Prostate gland (tissue), 2 donors: Measurements from ENCODE around the gene ROBO1.

Experiments used
- CTCF ChIP-seq, 4 experiments: fragments of 200-600 bp in 2 of 4; fragments of 450-650 bp in 2 of 4; sonication (generic) in 2 of 4; IDR thresholded peaks; 1 replicate in 3 of 4; 2 replicates in 1 of 4; pipeline ENCODE4 v1.5.1; 2016 to 2019; ENCODE audit warnings: antibody characterized with exemption in 4 of 4, mild to moderate bottlenecking in 2 of 4, moderate library complexity in 2 of 4
- POLR2AphosphoS5 ChIP-seq: sonication (generic); formaldehyde crosslinking; IDR thresholded peaks from one replicate; pipeline ENCODE4 v1.6.1; 2017; ENCODE audit warnings: antibody characterized with exemption

- TF ChIP-seq CTCF (IDR thresholded peaks at IDR 0.05) (no peak), POLR2AphosphoS5 (no peak)
These were observed 293.8 kb downstream of the ROBO1 start for GRCh38 chr3:79473993-79474392.
